NT2/D1 (cell line): Measurements from ENCODE around the gene SCUBE3.

ENCODE experiments used
- YY1 ChIP-seq: IDR thresholded peaks from 2 replicates; pipeline ENCODE4 v1.6.1; 2011; ENCODE audit not compliant: insufficient read length, insufficient read depth
- ZNF274 ChIP-seq: IDR thresholded peaks from 2 replicates; pipeline ENCODE4 v1.6.1; 2011; ENCODE audit warnings: mild to moderate bottlenecking, low read depth, low read length

DNA sequence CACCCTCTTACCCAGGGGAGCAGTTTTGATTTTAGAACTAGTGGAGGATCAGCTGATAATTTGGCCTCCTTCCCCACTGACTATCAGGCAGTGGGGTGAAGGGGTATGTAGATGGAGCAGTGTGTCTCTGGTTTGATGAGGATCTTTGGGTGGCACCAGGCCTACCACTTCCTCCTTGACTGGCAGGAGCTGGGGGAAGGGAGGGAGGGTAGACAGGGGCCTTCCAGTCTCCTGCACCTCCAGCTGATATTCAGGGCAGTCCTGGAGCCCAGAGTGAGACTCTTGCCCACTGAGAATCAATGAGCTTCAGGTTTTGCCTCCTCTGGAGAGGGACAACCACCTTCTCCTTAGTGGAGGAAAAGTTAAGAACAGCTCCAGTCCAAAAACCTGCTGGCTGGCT lies 87.1 kb downstream of the SCUBE3 start:
- no peak for TF ChIP-seq ZNF274
- no peak for TF ChIP-seq YY1
